ENCODE data around the gene NKX1-1. TPM values are rescaled to one million over a fixed set of nuclear protein-coding genes. Genes with fewer than 3 reads are reported as not detected.

The NKX1-1 gene
- total and polyA plus RNA-seq, 2 of the 8 experiments (the other 6 are each of a cell fraction or from before 2014, with no cell fraction given): not detected

GRCh38 chr4:1408418-1408817, 2.2 kb upstream of the NKX1-1 start:
- Histone ChIP-seq H3K36me3 (ENCODE audit: control insufficient read depth in 2 of 4, insufficient read depth in 4 of 4, low read length in 3 of 4) (peaks cover 0 to 20% (median 0%) of the 10 kb centered on the region in 4 experiments; a peak in 1 of 8 replicates), H3K27ac (ENCODE audit: low read depth, low read length) (no peak overlapping the region), H3K23me2 (ENCODE audit: low read depth, low read length) (no peaks in the 10 kb centered on the region; the same call in 1 of the 2 replicates), H3K4me3 (ENCODE audit: extremely low read depth in 1 of 4, insufficient read depth in 2 of 4, low read depth in 3 of 4, low read length in 4 of 4) (peak overlapping the region in 2 of 4 experiments; percentile 12 to 65; a peak in 2 of 8 replicates), H2AK5ac (ENCODE audit: low read depth, low read length) (no peak overlapping the region), H3K56ac (replicated peaks; ENCODE audit: insufficient read length, low read depth, low read length) (no peak overlapping the region), H3K27me3 (replicated peaks in 1 of 4; ENCODE audit: control insufficient read depth in 3 of 4, extremely low read depth in 1 of 4, insufficient read depth in 3 of 4, low read length in 3 of 4) (peaks cover 62 to 97% (median 96%) of the 10 kb centered on the region in 4 experiments), H2BK20ac (ENCODE audit: low read length) (no peak overlapping the region), H3K79me2 (ENCODE audit: control insufficient read depth in 1 of 2, insufficient read depth in 2 of 2, low read length in 2 of 2) (no peaks in the 10 kb centered on the region), H4K20me1 (replicated peaks in 1 of 2; ENCODE audit: control insufficient read depth in 1 of 2, insufficient read depth in 2 of 2, low read length in 2 of 2) (peaks cover 15 to 32% of the 10 kb centered on the region in 2 experiments), H3K18ac (ENCODE audit: extremely low read depth, low read length) (no peak overlapping the region), H4K5ac (ENCODE audit: insufficient read length, low read depth, low read length) (no peak overlapping the region), H2BK5ac (ENCODE audit: low read depth, low read length) (no peak overlapping the region), H3K79me1 (ENCODE audit: low read depth, low read length) (no peaks in the 10 kb centered on the region), H2BK120ac (replicated peaks; ENCODE audit: low read depth, low read length) (no peak overlapping the region), H4K91ac (replicated peaks; ENCODE audit: insufficient read length, low read length) (no peak overlapping the region), H2BK12ac (ENCODE audit: low read depth, low read length) (no peak overlapping the region), H2AFZ (ENCODE audit: low read length) (no peak overlapping the region), H3K9ac (replicated peaks in 1 of 4; ENCODE audit: extremely low read depth in 1 of 4, low read depth in 3 of 4, low read length in 3 of 4) (no peak overlapping the region), H3K4me1 (replicated peaks in 1 of 4; ENCODE audit: control insufficient read depth in 3 of 4, insufficient read depth in 4 of 4, low read length in 3 of 4) (peaks cover 0 to 18% (median 3%) of the 10 kb centered on the region in 4 experiments; a peak in 5 of 7 replicates), H3K4me2 (ENCODE audit: insufficient read depth in 1 of 2, low read depth in 2 of 2, low read length in 2 of 2) (peak overlapping the region; percentile 28 to 56; a peak in 2 of 4 replicates), H4K8ac (ENCODE audit: extremely low read depth, insufficient read depth, low read length) (peak overlapping the region; percentile 66; the same call in 1 of the 2 replicates), H3K14ac (ENCODE audit: insufficient read length) (no peak overlapping the region), H3K4ac (replicated peaks; ENCODE audit: insufficient read length, low read depth, low read length) (no peak overlapping the region), H3K9me3 (ENCODE audit: insufficient read depth in 2 of 2, low read depth in 1 of 2, low read length in 1 of 2) (no peaks in the 10 kb centered on the region; a peak in 1 of 4 replicates), H3K23ac (ENCODE audit: insufficient read length) (no peak overlapping the region), H2BK15ac (ENCODE audit: low read length) (no peak overlapping the region)
- WGBS, 2 experiments (ENCODE audit: extremely low coverage in 1 of 2, insufficient coverage in 1 of 2, insufficient read length in 1 of 2, insufficient replicate concordance in 2 of 2, low coverage in 1 of 2, low lambda C conversion rate in 2 of 2, missing lambda C conversion rate in 1 of 2): 32% methylated on average over 21 of the region's 22 CpGs; no CpG with 5 or more reads in 1 of the 2 experiments
- FAIRE-seq: no peak
- TF ChIP-seq RAD21 (IDR thresholded peaks at IDR 0.05 in 1 of 2, conservative IDR thresholded peaks at IDR 0.05 in 1 of 2; ENCODE audit: low read depth in 2 of 2, low read length in 2 of 2) (peak; percentile 56 to 70), PHF8 (conservative IDR thresholded peaks at IDR 0.05; ENCODE audit: low read depth, low read length) (no peak), CTCF (IDR thresholded peaks at IDR 0.05; ENCODE audit: control extremely low read depth in 1 of 3, insufficient read depth in 1 of 3, low read depth in 1 of 3, low read length in 3 of 3) (peak in 2 of 3 experiments; percentile 44 to 56; a peak in 3 of 4 replicates), NANOG (IDR thresholded peaks at IDR 0.05; ENCODE audit: insufficient read depth, low read depth, low read length, poor library complexity, severe bottlenecking) (no peak)
- POLR2A ChIA-PET (ENCODE audit: partially characterized antibody): interaction anchor here (1.2 kb wide), 1 partner anchor 625 kb away, joined by 3 read pairs; no protein-coding TSS in a partner anchor
- CTCF ChIA-PET (ENCODE audit: partially characterized antibody): interaction anchor here (0.6 to 1.5 kb wide), 4 partner anchors 102 to 1033 kb away, joined by 3 to 5 read pairs (median 4); no protein-coding TSS in a partner anchor
- DNase-seq (ENCODE audit: low read depth in 1 of 2, low spot score in 2 of 2): peak in 1 of 2 experiments; percentile 52

Data from H1 (cell line).